ENCODE results near the gene SPAG4. TPM values are rescaled to one million over a fixed set of nuclear protein-coding genes. Genes with fewer than 3 reads are reported as not detected.

SPAG4 gene
- total and polyA plus RNA-seq, 10 of the 15 experiments (the other 5 are each of a cell fraction or from before 2014, with no cell fraction given): 0.90 to 12.5 (median 2.4) TPM

- TF ChIP-seq ZBTB33 (IDR thresholded peaks at IDR 0.05) (no peak; the same call in 1 of the 2 replicates), RBBP5 (conservative IDR thresholded peaks at IDR 0.05) (no peak), SUPT20H (IDR thresholded peaks at IDR 0.05; ENCODE audit: borderline replicate concordance, control insufficient read depth, low read depth, low read length) (no peak), POLR2AphosphoS5 (IDR thresholded peaks at IDR 0.05; ENCODE audit: low read length) (peak; percentile 60; the same call in 1 of the 2 replicates), HDAC6 (IDR thresholded peaks at IDR 0.05; ENCODE audit: unreplicated experiment) (no peak), NR2C2 (IDR thresholded peaks at IDR 0.05; ENCODE audit: borderline replicate concordance, control insufficient read depth, insufficient read length, low read depth) (no peak), NFYA (IDR thresholded peaks at IDR 0.05; ENCODE audit: borderline replicate concordance, low read depth, low read length) (no peak), IKZF1 (conservative IDR thresholded peaks at IDR 0.05) (peak; percentile 71), FOXK2 (IDR thresholded peaks at IDR 0.05) (no peak), FOS (IDR thresholded peaks at IDR 0.05; ENCODE audit: borderline replicate concordance, extremely low read depth, insufficient read length) (no peak), ELK1 (IDR thresholded peaks at IDR 0.05; ENCODE audit: low read depth, low read length) (no peak), NKRF (conservative IDR thresholded peaks at IDR 0.05) (peak; percentile 77), RB1 (IDR thresholded peaks at IDR 0.05; ENCODE audit: borderline replicate concordance) (no peak; the same call in 1 of the 2 replicates), E2F4 (IDR thresholded peaks at IDR 0.05; ENCODE audit: low read depth, low read length) (no peak), PRDM15 (CRISPR knock-in tag; IDR thresholded peaks at IDR 0.05) (no peak), IRF5 (IDR thresholded peaks at IDR 0.05; ENCODE audit: borderline replicate concordance) (no peak), IRF4 (IDR thresholded peaks at IDR 0.05; ENCODE audit: low read depth, low read length) (no peak)
These were observed at the start of gene SPAG4 (continued) for GRCh38 chr20:35615667-35616464.

Measured in GM12878 (cell line).